DOHH2 (cell line): ENCODE data around the gene PLPPR1.

Experiments used
- CTCF ChIP-seq: fragments of 200-600 bp; sonication (generic); IDR thresholded peaks from one replicate; pipeline ENCODE4 v1.5.1; 2014; ENCODE audit warnings: antibody characterized with exemption, mild to moderate bottlenecking, low read depth, low read length; ENCODE audit not compliant: poor library complexity, severe bottlenecking
- EZH2phosphoT487 ChIP-seq: fragments of 200-600 bp; sonication (generic); IDR thresholded peaks from 2 replicates; pipeline ENCODE4 v1.6.1; 2017; ENCODE audit warnings: borderline replicate concordance, mild to moderate bottlenecking, antibody characterized with exemption, low read length, moderate library complexity, mixed read lengths

GRCh38 chr9:101350285-101350684 lies 321.8 kb downstream of the PLPPR1 start:
- no peak for TF ChIP-seq CTCF
- no peak for TF ChIP-seq EZH2phosphoT487
